SK-N-MC (cell line): ENCODE results near the gene SLC15A2.

Experiments used
- DNase-seq: peaks from one replicate; pipeline ENCODE4 v3.0.0-alpha.2; 2011; ENCODE audit warnings: low read depth, low spot score
- H3K27ac ChIP-seq: fragments of 200-600 bp; sonication (generic); 2 replicates; pipeline ENCODE4 v1.5.1; 2016; ENCODE audit warnings: mixed run types
- H3K36me3 ChIP-seq: fragments of 200-600 bp; sonication (generic); 2 replicates; pipeline ENCODE4 v1.6.1; 2017; ENCODE audit warnings: antibody characterized with exemption, low read length, mixed read lengths; ENCODE audit not compliant: insufficient read depth
- H3K4me3 ChIP-seq: fragments of 200-600 bp; sonication (generic); 2 replicates; pipeline ENCODE4 v1.5.1; 2016
- H3K9ac ChIP-seq: fragments of 200-600 bp; sonication (generic); 2 replicates; pipeline ENCODE4 v1.8.0; 2017; ENCODE audit warnings: mixed run types, mixed read lengths; ENCODE audit not compliant: insufficient read length
- H3K9me3 ChIP-seq: fragments of 200-600 bp; sonication (generic); 2 replicates; pipeline ENCODE4 v1.6.1; 2017; ENCODE audit warnings: low read depth, mild to moderate bottlenecking, antibody characterized with exemption, low read length, moderate library complexity, mixed read lengths
- EZH2 ChIP-seq: fragments of 200-600 bp; sonication (generic); IDR thresholded peaks from one replicate; pipeline ENCODE4 v1.6.1; 2017; ENCODE audit warnings: antibody characterized with exemption
- FOXP2 ChIP-seq: optimal IDR thresholded peaks from 2 replicates; pipeline ENCODE3; 2011; ENCODE audit warnings: mild to moderate bottlenecking, moderate library complexity; ENCODE audit not compliant: insufficient read depth; ENCODE audit errors: extremely low read length, control extremely low read depth
- POLR2AphosphoS5 ChIP-seq: IDR thresholded peaks from 2 replicates; pipeline ENCODE4 v1.6.1; 2012; ENCODE audit warnings: mild to moderate bottlenecking, low read depth, low read length, borderline replicate concordance

SLC15A2 gene

DNA sequence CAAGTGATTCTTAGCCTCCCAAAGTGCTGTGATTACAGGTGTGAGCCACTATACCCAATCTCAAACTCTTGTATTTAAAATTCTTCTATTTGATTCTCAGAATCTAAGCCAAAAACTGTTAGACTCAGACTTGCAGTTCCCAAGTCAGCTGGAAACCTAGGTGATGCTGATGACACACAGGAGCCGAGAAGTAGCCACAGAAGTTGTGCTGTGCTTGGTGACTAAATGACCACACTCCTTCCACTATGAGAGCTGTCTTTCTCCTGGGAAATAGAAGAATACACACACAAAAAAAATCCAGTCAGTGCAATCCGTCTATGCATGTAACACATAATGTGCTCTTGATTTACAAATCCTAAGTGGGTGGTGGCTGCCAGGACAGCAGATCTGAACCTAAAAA is 93.9 kb downstream of the SLC15A2 start:
- DNase-seq = no peak
- Histone ChIP-seq H3K36me3 (no peaks in the 10 kb centered on the region), H3K27ac (no peak overlapping the region), H3K9ac (no peak overlapping the region), H3K9me3 (0 out of 2 replicates have a peak, but pooled peaks cover 3% of the 10 kb centered on the region), H3K4me3 (no peak overlapping the region)
- TF ChIP-seq EZH2 (no peak), POLR2AphosphoS5 (no peak), FOXP2 (no peak)

DNA sequence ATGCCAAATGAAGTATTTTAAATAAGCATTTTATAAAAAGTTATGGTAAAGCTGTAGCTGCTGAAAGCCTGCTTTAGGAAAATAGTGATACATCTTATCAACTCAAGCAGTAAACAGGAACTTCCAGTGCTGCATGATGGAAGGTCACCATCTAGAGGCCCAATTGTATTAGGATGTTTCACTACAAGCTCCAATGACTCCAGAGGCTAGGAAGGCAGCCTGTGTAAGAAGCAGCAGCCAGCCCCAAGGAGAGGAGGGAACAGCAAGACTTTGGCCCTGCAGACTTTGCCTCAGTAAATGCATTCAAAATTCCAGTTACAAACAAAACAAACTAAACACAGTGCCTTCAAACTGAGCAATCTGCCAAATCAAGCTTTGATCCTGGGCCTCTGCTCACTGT is 95.7 kb downstream of the SLC15A2 start:
- no peaks in the 10 kb centered on the region for H3K36me3 ChIP-seq
- TF ChIP-seq EZH2 = no peak
- no peak for TF ChIP-seq FOXP2
- DNase-seq = no peak

DNA sequence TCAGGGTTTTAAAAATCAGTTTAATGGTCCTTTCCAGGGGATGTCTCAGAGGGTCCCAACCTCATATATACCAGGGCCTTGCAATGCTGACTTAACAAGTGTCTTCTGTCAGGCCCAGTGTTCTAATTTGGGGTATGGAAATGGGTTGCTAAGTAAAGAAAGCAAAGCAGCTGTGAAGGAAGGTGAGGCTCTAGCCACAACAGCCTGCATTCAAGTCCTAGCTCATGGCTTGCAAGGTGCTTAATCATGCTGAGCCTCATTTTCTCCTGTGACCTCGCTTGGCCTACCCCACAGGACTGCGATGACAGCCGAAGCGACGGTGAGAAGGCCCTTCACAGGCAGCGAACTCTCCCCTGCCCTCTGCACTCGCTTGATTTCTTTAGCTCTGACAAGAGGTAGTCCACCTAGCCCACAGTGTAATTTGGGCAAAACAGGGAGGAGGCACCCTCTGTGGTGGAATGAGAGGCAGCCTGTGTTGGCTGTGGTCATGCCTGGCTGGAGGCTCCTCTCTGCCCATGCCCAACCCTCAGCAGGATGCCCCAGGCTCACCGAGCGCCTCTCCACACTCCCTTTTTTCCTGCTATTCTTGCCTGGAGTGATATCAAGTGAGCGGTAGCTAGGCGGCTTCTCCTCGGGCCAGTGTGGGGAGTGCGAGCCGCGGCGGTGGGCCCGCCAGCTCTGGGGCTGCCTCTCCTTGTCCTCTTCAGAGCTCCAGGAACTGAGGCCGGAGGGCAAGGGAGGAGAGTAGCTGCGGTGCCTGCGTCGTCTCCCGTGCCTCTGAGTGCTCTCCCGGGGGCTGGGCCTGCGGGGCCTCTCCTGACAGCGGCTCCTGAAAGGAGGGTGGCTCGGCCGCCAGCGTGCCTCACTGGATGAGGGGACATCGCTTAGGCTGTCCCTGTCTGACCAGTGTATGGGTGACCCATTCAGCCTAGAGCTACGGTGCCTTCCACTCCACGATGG is 98.7 kb downstream of the SLC15A2 start:
- no peak overlapping the region for H3K9ac ChIP-seq
- no peak for DNase-seq

More for the DNA sequence above, 95.7 kb downstream of the SLC15A2 start:
- Histone ChIP-seq H3K9ac (no peak overlapping the region), H3K9me3 (no peaks in the 10 kb centered on the region), H3K4me3 (no peak overlapping the region), H3K27ac (no peak overlapping the region)

More for the DNA sequence above, 98.7 kb downstream of the SLC15A2 start:
- Histone ChIP-seq H3K4me3 (no peak overlapping the region), H3K27ac (no peak overlapping the region), H3K36me3 (no peaks in the 10 kb centered on the region), H3K9me3 (no peaks in the 10 kb centered on the region)
- TF ChIP-seq FOXP2 (no peak), EZH2 (no peak), POLR2AphosphoS5 (no peak)
